Fibroblast of villous mesenchyme (primary cell): ENCODE data around the gene CEP43. TPM values are rescaled to one million over a fixed set of nuclear protein-coding genes. Genes with fewer than 3 reads are reported as not detected.

Source experiments
- DNase-seq: peaks from one replicate; pipeline ENCODE4 v3.0.0-alpha.2; 2010; ENCODE audit warnings: low read depth
- H3K4me3 ChIP-seq: 2 replicates; pipeline ENCODE4 v1.5.1; 2011; ENCODE audit warnings: low read depth, mild to moderate bottlenecking, low read length
- total RNA-seq: library from RNA; depleted of rRNA; stranded (reverse); fragments of >200 nt; gene quantifications from 2 replicates; pipeline ENCODE4 v1.2.3, GENCODE V29; 2012
- TF ChIP-seq, protein P1 (sequence below): IDR thresholded peaks from 2 replicates; pipeline ENCODE4 v1.5.1; 2012; ENCODE audit warnings: low read depth, mild to moderate bottlenecking, low read length; ENCODE audit not compliant: insufficient read depth

CEP43 gene
- total RNA-seq, 1 donor: 37.6 TPM

DNA sequence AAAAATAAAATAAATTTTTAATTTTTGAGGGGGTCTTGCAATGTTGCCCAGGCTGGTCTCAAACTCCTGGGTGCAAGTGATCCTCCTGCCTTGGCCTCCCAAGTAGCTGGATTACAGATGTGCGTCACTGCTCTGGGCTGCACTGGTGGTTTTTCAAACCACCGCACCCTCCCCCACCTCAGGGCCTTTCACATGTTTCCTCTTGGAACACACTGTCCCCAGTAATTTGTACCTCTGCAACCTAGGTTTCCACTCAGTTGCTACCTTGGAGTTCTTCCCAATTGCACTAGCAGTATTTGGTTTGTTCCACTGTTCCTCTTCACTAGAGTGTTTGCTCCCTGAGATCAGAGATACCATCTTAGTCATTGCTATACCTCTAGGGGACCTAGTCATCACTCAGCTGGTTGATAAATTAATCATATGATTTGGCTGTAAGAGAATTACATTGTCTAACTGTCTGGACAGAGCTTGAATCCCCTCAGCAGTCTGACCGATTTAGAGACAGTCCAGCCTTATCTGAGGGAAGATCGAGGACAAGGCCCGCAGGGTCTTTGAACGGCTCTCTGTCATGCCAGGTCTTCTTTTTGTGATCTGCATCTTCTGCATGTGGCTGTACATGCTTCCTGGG, 32.0 kb downstream of the CEP43 start:
- no peak for DNase-seq
- TF ChIP-seq, protein P1, sequence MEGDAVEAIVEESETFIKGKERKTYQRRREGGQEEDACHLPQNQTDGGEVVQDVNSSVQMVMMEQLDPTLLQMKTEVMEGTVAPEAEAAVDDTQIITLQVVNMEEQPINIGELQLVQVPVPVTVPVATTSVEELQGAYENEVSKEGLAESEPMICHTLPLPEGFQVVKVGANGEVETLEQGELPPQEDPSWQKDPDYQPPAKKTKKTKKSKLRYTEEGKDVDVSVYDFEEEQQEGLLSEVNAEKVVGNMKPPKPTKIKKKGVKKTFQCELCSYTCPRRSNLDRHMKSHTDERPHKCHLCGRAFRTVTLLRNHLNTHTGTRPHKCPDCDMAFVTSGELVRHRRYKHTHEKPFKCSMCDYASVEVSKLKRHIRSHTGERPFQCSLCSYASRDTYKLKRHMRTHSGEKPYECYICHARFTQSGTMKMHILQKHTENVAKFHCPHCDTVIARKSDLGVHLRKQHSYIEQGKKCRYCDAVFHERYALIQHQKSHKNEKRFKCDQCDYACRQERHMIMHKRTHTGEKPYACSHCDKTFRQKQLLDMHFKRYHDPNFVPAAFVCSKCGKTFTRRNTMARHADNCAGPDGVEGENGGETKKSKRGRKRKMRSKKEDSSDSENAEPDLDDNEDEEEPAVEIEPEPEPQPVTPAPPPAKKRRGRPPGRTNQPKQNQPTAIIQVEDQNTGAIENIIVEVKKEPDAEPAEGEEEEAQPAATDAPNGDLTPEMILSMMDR: no peak
- H3K4me3 ChIP-seq: no peak overlapping the region

DNA sequence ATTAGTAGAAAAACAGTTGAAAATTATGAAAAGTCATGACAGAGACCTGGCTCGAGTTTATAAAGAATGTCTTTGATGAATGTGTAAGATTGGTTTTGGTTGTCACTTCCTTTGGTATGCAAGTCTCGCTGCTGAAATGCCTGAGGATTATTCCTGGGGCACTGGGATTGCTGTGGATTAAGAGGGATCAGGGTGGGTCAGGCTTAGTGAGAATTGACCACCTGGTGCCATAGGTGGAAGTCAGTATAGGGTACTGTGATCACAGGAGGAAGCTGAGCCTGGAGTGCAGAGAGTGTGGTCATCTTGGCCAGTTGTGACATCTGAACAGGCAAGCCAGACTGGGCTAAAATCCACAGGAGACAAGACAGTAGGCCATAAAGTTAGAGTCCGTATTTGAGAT, 34.9 kb downstream of the CEP43 start:
- no peak for DNase-seq
- H3K4me3 ChIP-seq: no peak overlapping the region
- TF ChIP-seq, protein P1: no peak

DNA sequence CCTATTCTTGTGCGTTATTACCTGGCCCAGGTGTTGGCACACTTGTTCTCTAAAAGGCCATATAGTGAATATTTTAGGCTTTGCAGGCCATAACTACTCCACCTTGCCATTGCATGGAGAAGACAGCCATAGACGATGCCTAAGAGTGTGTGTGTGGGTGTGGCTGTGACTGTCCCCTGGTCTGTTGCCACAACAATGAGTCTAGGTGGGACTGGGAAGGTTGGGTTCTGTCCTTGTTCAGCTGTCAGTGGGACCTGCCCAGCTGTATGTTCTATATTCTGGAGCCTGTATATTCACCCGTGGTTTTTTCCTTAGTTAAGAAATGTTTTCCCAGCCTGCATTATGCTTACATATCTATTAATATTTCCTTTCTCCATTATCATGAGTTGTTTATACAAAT, 38.6 kb downstream of the CEP43 start:
- TF ChIP-seq, protein P1: no peak
- H3K4me3 ChIP-seq: no peak overlapping the region
- no peak for DNase-seq

DNA sequence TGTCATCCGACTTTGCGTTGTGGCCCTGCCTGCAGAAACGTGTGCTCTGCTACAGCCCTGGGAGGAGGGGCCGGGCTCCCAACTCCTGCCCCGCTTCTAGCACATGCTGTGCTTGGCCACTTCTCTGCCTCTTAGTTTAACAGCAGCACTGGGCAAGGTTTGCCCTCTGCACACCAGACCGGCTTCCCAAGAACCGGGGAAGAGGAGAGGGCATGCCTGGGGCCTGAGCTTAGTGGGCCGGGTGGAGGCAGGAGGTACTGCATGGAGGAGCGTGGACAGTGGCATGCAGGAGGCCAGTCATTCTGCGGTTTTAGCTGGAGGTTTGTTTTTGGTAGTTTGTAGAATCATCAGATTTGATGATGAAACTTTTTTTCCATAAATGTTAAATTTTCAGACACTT, 45.5 kb downstream of the CEP43 start:
- DNase-seq: peak; percentile 16
- no peak overlapping the region for H3K4me3 ChIP-seq
- TF ChIP-seq, protein P1: no peak

DNA sequence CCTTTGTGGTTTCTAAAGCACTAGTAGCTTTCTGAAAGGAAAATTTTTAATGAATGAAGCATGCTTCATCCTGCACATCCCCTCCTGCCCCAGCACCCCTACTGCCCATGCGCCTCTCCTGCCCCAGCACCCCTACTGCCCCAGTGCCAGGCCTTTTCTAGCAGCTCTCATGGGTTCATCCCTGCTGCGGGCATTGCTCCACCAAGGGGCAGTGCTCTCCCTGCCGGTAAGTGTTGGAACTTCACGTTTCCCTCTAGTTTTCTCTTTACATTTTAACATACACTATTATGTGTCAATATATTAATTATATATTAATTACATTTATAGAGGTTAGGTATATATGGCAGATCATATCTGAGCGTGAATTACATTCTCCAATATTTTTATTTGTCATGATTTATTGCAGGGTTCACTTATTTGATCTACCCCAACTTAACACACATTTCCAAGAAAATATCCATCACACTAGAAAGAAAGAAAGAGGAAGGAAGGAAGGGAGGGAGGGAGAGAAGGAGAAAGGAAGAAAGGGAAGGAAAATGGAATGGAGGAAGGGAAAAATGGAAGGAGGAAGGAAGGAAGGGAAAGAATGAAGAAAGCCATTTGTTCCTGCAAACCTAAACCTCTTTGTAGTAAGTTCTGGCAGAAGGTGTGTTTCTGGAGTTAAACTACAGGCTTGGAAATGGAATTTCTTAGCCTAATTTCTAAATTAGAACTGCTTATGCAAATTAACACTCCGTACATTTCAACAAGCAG, 46.8 kb downstream of the CEP43 start:
- no peak overlapping the region for H3K4me3 ChIP-seq
- TF ChIP-seq, protein P1: peak; percentile 26
- no peak for DNase-seq

DNA sequence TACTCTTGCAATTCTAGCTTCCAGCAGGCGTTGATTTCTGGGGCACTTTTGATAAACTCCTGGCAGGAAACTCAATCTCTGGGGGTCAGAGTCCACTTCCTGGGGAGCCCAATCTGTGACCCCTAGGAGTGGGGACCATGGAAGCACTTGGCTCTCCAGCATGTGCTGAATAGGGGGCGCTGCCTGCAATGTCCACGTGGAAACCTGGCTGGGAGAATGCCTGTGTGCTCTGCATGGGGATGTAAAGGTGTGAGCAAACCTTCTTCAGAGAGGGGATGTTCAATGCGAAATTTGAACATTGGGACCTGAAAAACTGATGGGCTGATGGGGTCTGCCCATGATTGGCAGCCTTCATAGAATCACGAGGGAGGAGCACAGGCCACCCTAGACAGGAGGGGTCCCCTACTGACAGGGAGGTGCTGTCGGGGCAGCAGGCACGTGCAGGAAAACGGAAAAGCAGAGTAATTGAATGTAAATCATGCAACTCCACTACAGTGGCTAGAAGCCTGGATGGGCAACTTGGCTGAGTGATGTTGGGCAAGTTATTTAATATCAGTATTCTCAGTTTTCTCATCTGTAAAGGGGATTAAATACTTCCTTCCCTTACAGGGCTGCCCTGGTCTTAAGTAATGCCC, 47.8 kb downstream of the CEP43 start:
- DNase-seq: no peak
- H3K4me3 ChIP-seq: no peak overlapping the region
- TF ChIP-seq, protein P1: no peak
